NCI-H82 treated with DMSO at 0.1 percent for 48 hours (cell line): Measurements from ENCODE around the gene CALCOCO1.

Experiments
- DNase-seq: peaks from one replicate; lab custom pipeline; 2025; ENCODE audit not compliant: unreplicated experiment; lab: John Stamatoyannopoulos, UW

The CALCOCO1 gene

GRCh38 chr12:53667080-53667479 lies 60.2 kb downstream of the CALCOCO1 start:
- no peak for DNase-seq

GRCh38 chr12:53664936-53665335 lies 62.3 kb downstream of the CALCOCO1 start:
- DNase-seq = no peak

GRCh38 chr12:53664191-53664590 lies 63.1 kb downstream of the CALCOCO1 start:
- DNase-seq = no peak

GRCh38 chr12:53660041-53660440 lies 67.2 kb downstream of the CALCOCO1 start:
- no peak for DNase-seq

GRCh38 chr12:53659571-53659981 lies 67.7 kb downstream of the CALCOCO1 start:
- DNase-seq = no peak

- DNase-seq = no peak
Measured at GRCh38 chr12:53659011-53659551, 68.2 kb downstream of the CALCOCO1 start.
